GM19455 (cell line): ENCODE data around the gene CNTD1.

Experiments
- ATAC-seq: cut with Tn5 transposase; IDR thresholded peaks from one replicate; pipeline ENCODE4 v1.9.1; 2021; ENCODE audit not compliant: unreplicated experiment

CNTD1 gene

DNA sequence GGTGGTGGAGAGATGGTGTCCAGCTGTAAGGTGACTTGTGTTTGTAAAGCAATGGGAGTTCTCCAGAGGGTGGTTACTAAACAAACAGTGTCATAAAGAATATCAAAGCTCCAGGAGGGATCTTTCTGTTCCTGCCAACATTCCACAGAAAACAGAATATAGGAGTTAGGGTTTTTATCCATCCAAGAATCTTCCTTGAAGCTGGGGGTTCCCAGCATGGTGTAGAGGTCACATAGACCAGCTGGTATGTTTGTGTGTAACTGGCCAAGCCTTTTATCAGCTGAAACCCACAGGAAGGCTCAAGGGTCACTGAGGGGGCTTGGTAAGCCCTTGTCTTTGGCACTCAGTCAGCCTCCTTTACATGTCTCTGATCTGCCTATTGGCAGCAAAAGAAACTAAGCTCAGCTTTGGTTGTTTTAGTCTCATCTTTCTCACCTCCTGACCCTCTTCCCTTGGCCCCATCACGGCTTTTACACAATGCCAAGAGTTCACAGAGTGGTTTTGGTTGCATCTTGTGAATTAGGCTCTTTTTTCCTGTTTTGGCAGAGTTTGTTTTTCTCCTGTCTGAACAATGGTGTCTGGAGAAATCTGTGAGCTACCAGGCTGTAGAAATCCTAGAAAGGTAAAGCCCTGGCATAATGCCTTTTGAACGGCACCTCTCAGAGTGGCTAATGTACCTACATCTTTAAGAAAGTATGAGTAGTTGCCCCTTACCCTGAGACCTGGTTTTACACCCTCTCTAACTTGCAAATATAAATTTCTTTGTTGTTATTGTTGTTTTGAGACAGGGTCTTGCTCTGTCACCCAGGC, 4.6 kb downstream of the CNTD1 start:
- ATAC-seq = no peak

DNA sequence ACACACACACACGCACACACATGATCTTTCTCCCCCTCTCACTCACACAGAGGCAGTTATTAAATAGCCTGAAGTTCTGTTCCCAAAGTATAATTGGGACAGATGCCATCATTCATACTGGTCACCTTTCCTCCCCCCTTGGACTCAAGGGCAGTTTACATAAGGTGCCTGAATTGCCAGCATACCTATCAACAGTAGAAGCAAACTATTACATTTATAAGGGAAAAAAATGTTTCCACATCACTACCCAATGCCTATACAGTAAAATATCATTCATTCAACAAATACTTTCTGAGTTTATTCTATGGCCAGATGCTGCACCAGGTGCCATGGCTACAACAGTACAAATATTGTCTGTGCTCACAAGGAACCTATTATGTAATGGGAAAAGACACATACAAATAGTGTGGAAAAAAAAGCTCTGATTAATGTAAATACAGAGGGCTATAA, 6.3 kb downstream of the CNTD1 start:
- no peak for ATAC-seq

DNA sequence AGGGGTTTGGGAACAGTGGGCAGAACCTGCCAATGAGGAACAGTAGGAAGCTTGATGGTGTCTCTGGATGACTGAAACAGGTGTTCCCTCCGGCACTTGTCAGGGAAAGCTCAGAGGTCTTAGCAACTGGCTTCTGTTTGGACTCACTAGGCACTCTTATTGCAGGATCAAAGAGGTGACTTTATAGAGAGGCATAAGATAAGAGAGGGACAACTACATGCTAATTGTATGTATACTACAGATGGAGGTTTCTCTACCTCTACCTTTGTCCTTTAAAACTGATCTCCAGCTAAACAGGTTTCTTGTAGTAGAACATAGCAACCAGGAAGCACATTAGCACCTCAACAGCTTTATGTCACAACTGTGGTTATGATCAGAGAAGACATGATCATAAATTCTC, 7.6 kb downstream of the CNTD1 start:
- no peak for ATAC-seq

DNA sequence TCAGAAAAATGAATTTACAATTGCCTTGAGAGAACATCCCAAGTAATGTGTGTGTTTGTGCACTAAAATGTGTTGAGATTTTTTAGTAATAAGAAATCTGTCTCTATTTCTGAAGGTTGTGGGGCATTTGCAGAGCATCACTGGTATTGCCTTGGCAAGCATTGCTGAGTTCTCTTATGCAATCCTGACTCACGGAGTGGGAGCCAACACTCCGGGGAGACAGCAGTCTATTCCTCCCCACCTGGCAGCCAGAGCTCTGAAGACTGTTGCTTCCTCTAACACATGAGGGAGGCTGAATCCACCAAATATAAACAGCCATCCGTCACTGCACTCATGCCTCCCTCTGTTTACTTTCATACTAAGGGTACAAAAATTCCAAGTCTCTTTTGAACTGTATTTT, 10.6 kb downstream of the CNTD1 start:
- no peak for ATAC-seq

DNA sequence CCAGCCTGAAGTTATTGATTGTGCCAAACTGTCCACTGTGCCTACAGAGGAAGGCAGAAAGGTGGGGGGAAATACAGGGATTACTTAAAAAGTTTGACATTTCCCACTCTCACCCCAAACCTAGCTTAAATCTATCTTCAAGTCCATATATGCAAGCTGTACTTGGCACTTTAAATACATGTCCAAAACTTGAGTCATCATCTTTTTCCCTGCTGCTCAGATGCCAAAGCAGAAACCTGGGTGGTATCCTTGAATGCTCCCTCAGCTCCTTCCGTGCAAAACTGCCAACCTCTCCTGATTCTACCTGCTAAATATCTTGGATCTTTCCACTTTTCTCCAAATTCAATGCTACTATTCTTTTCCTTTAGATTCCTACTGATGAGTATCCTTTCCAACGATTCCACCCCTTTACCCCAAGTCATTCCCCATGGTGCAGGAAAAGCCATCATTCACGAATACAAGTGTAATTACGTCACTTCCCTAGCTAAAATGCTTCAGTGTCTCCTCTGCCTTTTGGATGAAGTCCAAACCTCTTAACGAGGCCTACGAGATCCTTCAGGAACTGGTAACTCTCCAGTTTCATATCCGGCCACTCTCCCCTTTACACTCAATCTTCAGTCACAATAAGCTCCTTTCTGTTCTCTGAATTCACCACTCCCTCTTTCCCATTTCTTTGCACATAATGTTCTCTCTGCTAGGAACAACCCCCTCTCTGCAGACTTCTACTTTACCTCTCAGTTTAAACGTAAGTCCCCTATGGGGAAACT, 16.2 kb downstream of the CNTD1 start:
- no peak for ATAC-seq

DNA sequence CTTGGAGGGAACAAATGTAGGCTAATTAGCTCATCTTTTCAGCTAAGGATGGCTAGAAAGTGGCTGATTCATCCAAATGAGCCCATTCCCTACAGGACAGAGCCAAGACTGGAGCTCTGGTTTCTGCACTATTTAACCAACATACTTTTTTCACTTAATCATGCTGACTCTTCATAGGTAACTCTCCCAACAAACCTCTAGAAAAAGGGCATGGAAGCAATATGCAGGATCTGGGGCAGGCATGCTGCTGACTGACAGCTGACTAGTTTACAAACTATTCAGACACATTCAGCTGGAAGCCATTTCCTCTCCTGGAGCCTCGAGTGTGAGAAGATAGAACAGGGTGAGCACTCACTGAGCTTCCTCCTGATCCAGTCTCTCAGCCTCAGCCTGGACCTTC, 19.2 kb downstream of the CNTD1 start:
- ATAC-seq = no peak

DNA sequence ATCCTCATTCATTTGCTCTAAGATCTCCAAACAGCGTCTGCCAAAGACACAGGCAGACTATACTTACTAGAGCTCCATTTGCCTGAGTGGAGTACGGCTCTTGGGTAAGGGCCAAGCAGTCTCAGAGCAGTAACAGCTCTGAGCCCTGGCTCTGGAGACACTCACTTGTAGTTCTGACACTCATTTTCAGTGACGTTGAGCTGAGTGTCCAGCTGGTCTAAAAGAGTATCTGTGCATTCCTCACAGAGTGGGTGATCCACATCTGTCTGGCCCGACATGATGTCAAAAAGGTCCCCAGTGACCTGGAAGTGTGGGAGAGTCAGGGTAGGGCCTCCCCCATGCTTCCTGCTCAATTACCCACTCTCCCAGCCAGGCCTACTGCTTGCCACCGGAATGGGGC, 19.7 kb downstream of the CNTD1 start:
- no peak for ATAC-seq

DNA sequence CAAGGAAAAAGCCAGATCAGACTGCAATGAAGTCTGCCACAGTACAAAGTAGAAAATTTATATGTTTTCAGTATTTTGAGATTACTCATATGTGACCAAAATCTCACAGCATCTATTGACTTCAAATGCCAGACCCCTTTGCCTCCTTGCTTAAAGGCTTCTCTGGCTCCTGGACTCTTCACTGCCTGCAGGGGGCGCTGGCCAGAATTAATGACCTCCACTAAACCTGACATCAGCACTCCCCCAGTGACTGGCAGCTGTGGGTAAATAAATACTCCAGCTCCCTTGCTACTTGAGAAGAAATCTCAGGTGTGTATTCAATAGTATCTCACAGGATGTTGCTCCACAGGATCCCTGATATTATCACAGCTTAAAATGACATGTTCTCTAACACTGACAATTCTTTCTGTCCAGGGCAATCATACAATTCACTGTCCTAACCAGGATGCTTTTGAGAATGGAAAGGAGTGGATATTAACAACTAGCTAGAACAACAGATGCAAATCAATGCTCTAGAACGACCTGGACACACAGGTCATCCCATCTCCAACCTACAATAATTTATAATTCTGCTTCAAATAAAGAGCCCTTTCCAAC, 21.4 kb downstream of the CNTD1 start:
- no peak for ATAC-seq

DNA sequence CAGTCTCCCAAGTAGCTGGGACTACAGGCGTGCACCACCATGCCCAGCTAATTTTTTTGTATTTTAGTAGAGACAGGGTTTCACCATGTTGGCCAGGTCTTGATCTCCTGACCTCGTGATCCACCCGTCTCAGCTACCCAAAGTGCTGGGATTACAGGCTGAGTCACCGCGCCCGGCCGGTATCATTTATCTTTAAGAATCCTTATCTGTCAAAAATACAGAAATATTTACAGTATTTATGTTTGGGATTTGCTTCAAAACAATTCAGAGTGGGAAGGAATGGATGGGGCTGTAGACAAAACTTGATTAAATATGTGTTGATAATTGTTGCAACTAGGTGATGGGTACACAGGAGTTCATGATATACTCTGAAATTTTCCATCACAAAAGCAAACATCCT, 22.5 kb downstream of the CNTD1 start:
- ATAC-seq = no peak

DNA sequence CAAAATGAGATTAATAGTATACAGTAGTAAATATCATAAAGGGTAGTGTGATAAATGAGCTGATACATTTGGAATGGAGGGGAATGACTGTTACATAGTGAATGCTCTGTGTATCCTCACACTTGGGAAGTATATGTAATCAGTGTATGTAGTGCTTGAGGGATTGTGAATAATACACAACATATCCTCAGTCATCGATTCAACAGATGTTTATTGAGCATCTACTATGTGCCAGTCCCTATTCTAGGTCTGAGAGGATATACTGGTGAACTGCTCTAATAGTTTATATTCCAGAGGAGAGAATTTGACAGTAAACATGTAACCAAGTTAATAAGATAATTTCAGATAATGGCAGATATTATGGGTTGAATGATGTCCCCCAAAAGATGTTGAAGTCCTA, 28.8 kb downstream of the CNTD1 start:
- ATAC-seq = no peak

DNA sequence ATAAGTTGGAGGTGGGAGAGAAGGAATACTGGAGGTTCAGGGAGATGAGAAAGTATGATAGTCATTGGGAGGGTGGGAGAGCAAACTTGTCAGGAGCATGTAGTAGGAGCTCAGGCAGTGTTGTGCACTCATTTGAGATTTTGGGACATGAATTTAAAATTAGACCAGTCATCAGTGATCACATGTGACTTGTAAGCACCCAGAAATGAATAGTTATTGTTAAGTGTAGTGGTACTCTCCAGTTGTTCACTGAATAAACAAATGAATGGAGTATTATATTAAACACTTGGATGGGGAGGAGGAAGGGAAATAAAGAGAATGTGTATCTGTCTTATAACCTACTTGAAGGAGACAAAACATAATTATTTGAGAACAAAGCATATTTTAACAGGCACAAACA, 32.3 kb downstream of the CNTD1 start:
- no peak for ATAC-seq

DNA sequence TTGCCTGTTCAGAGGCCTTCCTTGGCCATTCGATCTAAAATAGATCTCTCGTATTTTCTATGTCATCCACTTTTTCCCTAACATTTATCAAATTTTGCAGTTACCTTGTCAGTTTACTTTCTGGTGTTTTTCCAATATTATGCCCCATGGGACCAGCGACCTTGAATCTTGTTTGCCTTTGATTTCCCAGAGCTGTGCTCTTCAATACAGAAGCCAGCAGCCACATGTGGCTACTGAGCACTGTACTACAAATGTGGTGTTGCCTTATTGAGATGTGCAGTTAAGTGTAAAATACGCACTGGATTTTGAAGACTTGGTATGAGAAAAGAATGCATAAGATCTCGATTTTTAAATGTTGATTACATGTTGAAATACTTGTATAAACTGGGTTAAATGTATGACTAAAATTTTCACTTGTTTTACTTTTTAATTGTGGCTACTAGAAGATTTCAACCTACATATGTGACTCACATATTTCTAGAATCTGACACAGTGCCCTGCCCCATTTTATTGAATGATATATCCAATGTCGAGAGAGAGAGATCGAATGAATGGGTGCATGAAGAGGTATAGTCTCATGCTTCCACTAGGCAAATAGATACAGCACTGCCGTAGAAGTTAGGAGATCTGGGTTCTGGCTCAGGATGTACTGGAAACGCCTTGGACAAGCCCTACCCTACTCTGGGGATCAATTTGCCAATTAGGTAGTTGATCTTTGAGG, 33.7 kb downstream of the CNTD1 start:
- ATAC-seq = peak; percentile 22

DNA sequence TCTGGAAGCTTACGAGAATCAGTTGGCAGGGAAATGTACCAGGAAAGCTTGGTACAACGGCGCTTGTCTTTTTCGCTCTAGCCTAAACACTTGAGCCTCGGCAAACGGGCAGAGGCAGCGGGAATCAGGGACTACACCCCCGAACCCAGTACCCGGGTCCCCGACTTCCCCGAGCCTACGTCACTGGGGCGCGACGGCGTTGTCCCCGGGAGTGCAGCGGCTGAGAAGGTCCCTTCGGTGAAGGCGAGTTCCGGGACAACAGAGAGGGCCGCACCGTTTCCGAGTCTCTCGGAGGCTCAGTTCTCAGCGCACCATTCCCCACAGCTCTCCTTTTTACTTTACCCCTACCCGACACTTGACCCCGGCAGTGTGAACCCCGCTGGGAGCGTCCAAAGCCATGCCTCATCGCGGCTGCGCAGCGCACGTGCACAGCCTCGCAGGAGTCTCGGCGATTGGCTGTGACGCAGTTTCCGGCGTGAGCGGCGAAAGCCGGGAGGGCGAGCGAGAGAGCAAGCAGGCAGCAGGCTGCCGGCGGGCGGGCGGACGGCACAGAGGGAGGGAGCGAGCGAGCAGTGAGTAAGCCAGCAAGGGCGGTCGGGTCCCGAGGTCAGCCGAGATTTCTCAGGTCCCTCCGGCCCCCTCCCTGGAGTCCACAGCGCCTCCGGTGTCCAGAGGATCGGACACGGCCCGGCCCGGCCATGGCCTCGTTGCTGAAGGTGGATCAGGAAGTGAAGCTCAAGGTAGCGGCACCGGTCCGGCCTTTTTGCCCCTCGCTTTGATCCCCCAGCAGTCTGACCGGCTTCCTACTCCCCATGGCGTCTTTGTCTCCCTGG, 34.5 kb downstream of the CNTD1 start, which contains the start of gene PSME3:
PSME3 (plus strand) TSS at position 464 of the 833 bp plus-strand sequence; CDS start at position 699, 235 bp downstream.
- peak; percentile 81 for ATAC-seq

DNA sequence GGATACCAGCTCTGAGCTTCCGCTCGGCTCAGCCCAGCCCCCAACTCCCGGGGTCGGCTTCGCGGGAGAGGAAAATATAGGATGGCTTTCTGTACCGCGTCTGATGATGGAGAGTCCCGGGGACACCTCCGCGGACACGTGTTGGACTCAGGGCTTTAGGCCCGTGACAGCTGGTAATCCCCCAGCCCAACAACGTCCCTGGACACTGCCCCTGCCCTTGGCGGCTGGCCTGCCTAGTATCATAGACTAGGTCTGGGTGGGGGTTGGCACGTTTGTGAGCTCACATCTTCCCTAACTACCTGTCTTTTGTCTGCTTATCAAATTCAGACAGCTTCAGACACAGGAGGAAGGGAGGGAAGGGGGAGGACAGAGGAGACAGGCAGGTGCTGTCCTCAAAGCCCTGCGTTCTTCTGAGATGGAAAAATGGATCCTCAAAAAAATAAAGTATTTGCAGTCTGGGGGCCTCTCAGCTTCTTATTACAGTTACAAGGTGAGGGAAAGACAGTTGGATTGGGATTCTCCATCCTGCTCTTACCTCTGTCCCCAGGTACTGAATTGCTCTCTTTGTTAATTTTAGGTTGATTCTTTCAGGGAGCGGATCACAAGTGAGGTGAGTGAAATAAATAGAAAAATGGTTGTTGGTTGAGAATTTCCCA, 35.2 kb downstream of the CNTD1 start:
- ATAC-seq = no peak

DNA sequence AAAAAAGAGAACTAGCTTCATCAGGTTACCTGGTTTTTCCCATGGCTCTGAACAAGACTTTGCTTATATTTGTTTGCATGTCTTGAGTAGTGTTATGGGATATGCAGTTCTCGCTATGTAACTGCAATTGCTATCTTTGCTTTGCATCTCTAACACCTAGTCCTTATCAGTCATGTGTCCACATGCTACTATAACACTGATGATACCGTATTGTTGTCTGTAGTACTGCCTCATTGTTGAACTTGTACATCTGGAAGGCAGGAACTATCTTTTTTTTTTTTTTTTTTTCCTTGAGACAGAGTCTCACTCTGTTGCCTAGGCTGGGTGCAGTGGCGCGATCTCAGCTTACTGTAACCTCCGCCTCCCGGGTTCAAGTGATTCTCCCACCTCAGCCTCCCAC, 37.1 kb downstream of the CNTD1 start:
- no peak for ATAC-seq

DNA sequence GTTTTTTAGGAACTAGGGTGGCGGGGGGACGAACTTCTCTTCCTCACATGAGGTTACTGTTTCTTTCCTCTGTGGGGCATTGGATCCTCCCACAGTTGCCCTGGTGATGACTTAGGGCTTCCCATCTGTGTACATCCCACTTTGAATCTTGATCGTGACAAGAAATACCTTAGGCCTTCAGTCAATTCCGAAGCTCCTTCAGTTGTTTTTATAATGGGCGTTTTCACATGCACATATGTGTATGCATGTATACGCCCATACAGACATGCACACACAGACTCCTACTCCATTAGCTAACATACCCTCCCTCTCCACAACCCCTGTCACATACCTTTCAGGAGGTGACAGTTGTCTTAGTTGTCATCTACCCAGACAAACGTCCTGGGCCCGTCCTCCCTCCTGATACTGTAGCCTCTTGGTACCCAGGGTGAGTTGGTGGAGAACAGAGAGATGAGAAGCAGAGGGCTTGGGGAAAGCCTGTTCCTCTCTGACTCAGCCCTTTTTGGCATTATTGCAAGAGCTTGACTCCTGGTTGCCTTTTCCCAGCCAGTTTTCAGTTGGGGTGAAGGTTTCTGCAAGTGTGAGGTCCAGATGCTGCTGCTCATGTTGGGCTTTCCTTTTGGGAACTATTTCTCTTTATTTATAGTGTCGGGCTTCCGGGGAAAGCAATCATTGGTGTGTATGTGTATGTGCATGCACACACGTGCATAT, 43.5 kb downstream of the CNTD1 start:
- no peak for ATAC-seq

DNA sequence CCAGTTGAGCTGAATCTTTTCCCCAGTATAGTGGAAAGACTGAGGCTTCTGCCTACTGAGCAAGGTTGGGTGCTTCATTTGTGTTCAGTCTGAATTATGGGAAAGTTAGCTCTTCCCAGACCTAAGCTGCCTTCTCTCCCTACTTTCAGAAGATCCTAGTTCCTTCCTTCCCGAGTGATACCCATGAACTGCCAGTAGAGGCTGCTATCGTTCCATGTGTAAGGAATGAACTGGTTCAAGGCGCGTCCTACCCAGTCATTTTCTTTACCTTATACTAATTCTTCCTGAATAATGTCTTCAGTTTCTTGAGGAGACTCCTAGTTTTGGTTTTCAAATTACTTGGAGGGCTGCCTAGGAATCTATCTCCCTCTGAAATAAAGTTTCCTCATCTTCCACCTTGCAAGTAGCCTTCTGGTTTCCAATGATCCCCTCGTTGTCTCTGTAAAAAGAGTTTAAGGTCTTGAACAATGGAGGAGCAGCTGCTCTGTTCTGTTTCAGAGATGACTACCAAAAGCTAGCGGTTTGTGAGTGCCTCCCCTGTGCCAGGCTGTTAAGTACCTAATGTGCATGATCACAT, 44.8 kb downstream of the CNTD1 start:
- ATAC-seq = no peak

DNA sequence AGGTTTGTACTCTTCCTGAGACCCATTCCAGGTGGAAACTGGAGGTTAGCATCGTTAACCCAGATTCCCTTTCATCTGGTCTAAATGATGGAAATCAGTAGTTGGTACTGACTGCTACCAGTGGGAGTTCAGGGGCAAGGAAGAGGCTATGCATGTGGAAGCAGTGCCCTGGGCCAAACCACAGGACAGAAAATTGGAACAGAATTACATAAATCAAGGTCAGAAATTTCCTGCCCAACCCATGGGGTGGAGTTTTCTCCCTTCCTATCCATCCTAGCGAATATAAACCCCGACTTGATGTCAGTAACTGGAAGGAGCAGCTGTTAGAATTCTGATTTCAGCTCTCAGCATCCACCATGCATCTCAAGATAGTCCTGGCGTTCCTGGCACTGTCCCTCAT, 45.6 kb downstream of the CNTD1 start, which contains the start of gene AOC2:
AOC2 (plus strand) TSS at position 310 of the 400 bp plus-strand sequence; CDS start at position 357, 47 bp downstream.
- ATAC-seq = no peak
